Measurements from ENCODE around the gene SCYGR3.

DNA sequence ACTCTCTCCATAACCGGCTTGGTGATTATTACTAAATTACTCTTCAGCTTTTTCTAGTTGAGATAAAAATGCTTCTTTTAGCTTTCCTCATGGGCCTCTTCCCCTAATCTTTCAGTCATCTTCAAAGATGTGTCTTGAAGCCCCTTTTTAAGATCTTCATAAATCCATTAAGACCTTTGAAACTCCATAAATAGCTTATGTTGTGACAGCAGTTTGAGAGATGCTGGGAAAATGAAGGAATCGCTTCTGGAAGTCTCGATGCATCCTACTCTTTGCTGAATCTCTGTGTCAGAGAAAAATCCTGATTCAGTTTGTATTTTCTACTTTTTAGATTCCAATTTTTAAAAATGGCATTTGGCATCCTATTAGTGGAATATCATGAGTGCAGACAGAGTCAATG lies 15.7 kb upstream of the SCYGR3 start:
- TF ChIP-seq TAF1 (conservative IDR thresholded peaks at IDR 0.05) (no peak), CTCF (IDR thresholded peaks at IDR 0.05; ENCODE audit: low read depth, low read length, missing input control) (no peak), ZBTB33 (IDR thresholded peaks at IDR 0.05) (no peak), REST (IDR thresholded peaks at IDR 0.05) (no peak)
